Cardiac muscle cell (in vitro differentiated cells and primary cell): ENCODE results near the gene LUZP1. TPM values are rescaled to one million over a fixed set of nuclear protein-coding genes. Genes with fewer than 3 reads are reported as not detected.
"Not testable (repeated sequence)": the region's sequence is repeated elsewhere in the genome, so short reads cannot be mapped to it uniquely, and the experiment has no call there.

Source experiments
- DNase-seq, 2 donors: peaks; one replicate each; pipeline versions ENCODE4 v3.0.0 to v3.0.0-alpha.2; 2010 to 2017; ENCODE audit warnings: low read depth in 1 of 2, low spot score in 1 of 2
- H3K27ac ChIP-seq: fragments of 200-600 bp; sonication (generic); 2 replicates; pipeline ENCODE4 v1.5.1; 2016
- H3K27me3 ChIP-seq: fragments of 200-600 bp; sonication (generic); 2 replicates; pipeline ENCODE4 v1.6.0; 2016; ENCODE audit warnings: control low read depth
- H3K36me3 ChIP-seq: fragments of 200-600 bp; sonication (generic); 2 replicates; pipeline ENCODE4 v1.5.1; 2016; ENCODE audit warnings: control low read depth
- H3K4me1 ChIP-seq: fragments of 200-600 bp; sonication (generic); 2 replicates; pipeline ENCODE4 v1.8.1; 2017; ENCODE audit warnings: low read depth, mild to moderate bottlenecking, mixed run types
- H3K4me3 ChIP-seq: fragments of 200-600 bp; sonication (generic); 2 replicates; pipeline ENCODE4 v1.5.1; 2016; ENCODE audit warnings: mild to moderate bottlenecking
- H3K9me3 ChIP-seq: fragments of 200-600 bp; sonication (generic); 2 replicates; pipeline ENCODE4 v1.5.1; 2017; ENCODE audit warnings: low read depth, mild to moderate bottlenecking, control low read depth
- CTCF ChIP-seq: IDR thresholded peaks from 2 replicates; pipeline ENCODE4 v1.5.1; 2012; ENCODE audit warnings: low read depth, mild to moderate bottlenecking, low read length
- polyA plus RNA-seq: library from polyadenylated mRNA; unstranded; fragments of >200 nt; fragmentation: Nextera tagmentation; extraction: Ambion mirVana; gene quantifications from 2 replicates; pipeline ENCODE4 v1.2.1, GENCODE V29; 2016
- total RNA-seq: library from RNA; depleted of rRNA; stranded (reverse); fragments of >200 nt; gene quantifications from 2 replicates; pipeline ENCODE4 v1.2.3, GENCODE V29; 2016

LUZP1 gene
- total and polyA plus RNA-seq, 2 experiments from 2014 or later, result 26.6 to 35.2 TPM

- Histone ChIP-seq H3K9me3 (no peaks in the 10 kb centered on the region), H3K4me1 (no peaks in the 10 kb centered on the region), H3K4me3 (no peak overlapping the region), H3K36me3 (no peaks in the 10 kb centered on the region), H3K27ac (no peak overlapping the region), H3K27me3 (no peaks in the 10 kb centered on the region)
- no peak for TF ChIP-seq CTCF
- no peak for DNase-seq
These were observed 24.9 kb upstream of the LUZP1 start for GRCh38 chr1:23193391-23194118.

GRCh38 chr1:23191199-23191598, 22.5 kb upstream of the LUZP1 start:
- H3K4me3 ChIP-seq, result no peak overlapping the region
- H3K4me1 ChIP-seq, result no peaks in the 10 kb centered on the region
- no peak for TF ChIP-seq CTCF
- no peaks in the 10 kb centered on the region for H3K27me3 ChIP-seq
- no peaks in the 10 kb centered on the region for H3K36me3 ChIP-seq
- no peak overlapping the region for H3K27ac ChIP-seq
- H3K9me3 ChIP-seq, result no peaks in the 10 kb centered on the region
- DNase-seq, result no peak

GRCh38 chr1:23188936-23189452, 20.3 kb upstream of the LUZP1 start:
- peak in 1 of 2 donors; percentile 92 for DNase-seq
- H3K4me1 ChIP-seq, H3K9me3 ChIP-seq, H3K27ac ChIP-seq, H3K4me3 ChIP-seq, H3K36me3 ChIP-seq, H3K27me3 ChIP-seq: not testable (repeated sequence)

GRCh38 chr1:23188434-23188884, 19.8 kb upstream of the LUZP1 start:
- no peaks in the 10 kb centered on the region for H3K4me1 ChIP-seq
- H3K4me3 ChIP-seq, result no peak overlapping the region
- no peaks in the 10 kb centered on the region for H3K36me3 ChIP-seq
- no peak for TF ChIP-seq CTCF
- H3K9me3 ChIP-seq, result no peaks in the 10 kb centered on the region
- H3K27ac ChIP-seq, result no peak overlapping the region
- no peak for DNase-seq
- H3K27me3 ChIP-seq, result peaks cover 7% of the 10 kb centered on the region

GRCh38 chr1:23187637-23188036, 19.0 kb upstream of the LUZP1 start:
- no peak for TF ChIP-seq CTCF
- no peaks in the 10 kb centered on the region for H3K9me3 ChIP-seq

GRCh38 chr1:23185381-23185780, 16.7 kb upstream of the LUZP1 start:
- Histone ChIP-seq H3K27me3 (peaks cover 10% of the 10 kb centered on the region), H3K9me3 (no peaks in the 10 kb centered on the region), H3K27ac (no peak overlapping the region), H3K36me3 (no peaks in the 10 kb centered on the region), H3K4me3 (no peak overlapping the region), H3K4me1 (no peaks in the 10 kb centered on the region)
- TF ChIP-seq CTCF, result no peak
- DNase-seq, result no peak

More at GRCh38 chr1:23187637-23188036, 19.0 kb upstream of the LUZP1 start:
- no peak overlapping the region for H3K4me3 ChIP-seq
- peaks cover 7% of the 10 kb centered on the region for H3K27me3 ChIP-seq
- DNase-seq, result no peak
- H3K4me1 ChIP-seq, result no peaks in the 10 kb centered on the region
- H3K36me3 ChIP-seq, result no peaks in the 10 kb centered on the region
- H3K27ac ChIP-seq, result no peak overlapping the region
